ENCODE results near the gene SCRN1.

DNA sequence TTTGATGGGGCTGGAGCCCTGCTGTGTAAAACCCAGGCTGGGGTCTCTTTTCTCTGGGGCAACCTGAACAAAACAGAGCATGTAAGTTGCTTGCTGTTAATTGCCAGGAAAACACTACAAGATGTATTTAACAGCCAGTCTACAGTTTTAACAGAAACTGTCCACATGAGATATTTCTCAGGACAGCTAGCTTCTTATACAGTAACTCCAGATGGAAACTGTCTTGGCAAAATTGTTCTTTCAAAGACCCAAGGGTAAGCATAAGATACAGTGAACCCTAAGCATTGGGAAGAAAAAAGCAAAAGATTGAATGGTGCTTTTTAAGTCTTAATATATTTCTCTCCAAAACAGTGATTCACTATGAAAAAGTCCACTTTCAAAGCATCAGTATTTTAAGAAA, 28.9 kb upstream of the SCRN1 start:
- TF ChIP-seq EZH2 (IDR thresholded peaks at IDR 0.05; ENCODE audit: insufficient read depth, poor library complexity, severe bottlenecking) (no peak), EZH2phosphoT487 (IDR thresholded peaks at IDR 0.05; ENCODE audit: insufficient read depth, low read depth) (no peak)
